GM21515 (cell line): ENCODE measurements around the gene MIX23.
A peak's percentile ranks its signal among the peaks of the same experiment; 100 is the strongest.

Experiments used
- ATAC-seq: cut with Tn5 transposase; IDR thresholded peaks from one replicate; pipeline ENCODE4 v1.9.1; 2021; ENCODE audit not compliant: unreplicated experiment

Gene MIX23

DNA sequence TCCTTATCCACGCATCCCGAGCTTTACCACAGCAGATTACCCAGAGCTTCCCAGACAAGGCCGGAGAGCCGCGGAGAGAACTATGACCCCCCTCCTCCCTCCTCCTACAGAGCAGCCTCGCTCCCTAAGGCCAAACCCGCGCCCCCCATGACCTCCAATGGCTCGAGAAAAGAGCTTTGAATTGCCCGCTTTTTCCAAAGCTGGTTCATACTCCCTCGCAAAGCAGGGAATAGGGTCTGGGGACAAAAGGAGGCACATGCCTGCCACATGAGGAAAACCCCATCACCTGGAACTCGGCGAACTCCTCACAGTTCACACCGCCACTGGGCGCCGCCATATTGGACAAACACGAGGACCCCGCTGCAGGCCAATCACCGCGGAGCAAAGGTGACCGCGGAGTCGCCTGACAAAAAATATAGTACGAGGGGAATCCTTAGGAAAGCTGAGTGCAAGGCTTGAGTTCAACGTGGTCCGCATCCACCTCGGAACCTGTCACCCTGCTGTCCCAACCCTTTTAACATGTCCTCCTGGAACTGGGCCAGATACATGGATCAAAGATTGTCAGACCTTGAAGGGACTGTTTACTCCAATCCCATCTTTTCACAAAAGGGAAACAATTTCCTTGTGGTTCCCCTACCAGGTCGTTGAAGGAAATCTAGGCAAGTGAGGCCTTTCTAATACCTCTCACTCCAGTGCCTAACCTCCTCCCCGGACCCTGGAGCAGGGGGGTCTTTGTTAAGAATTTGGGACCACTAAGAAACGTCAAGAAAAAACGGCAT, at the start of gene MIX23:
Gene MIX23, minus strand, starts transcription at position 344 of the 779 bp plus-strand sequence. Its CDS starts 7 bp downstream, at position 337.
- ATAC-seq: peak; percentile 49

DNA sequence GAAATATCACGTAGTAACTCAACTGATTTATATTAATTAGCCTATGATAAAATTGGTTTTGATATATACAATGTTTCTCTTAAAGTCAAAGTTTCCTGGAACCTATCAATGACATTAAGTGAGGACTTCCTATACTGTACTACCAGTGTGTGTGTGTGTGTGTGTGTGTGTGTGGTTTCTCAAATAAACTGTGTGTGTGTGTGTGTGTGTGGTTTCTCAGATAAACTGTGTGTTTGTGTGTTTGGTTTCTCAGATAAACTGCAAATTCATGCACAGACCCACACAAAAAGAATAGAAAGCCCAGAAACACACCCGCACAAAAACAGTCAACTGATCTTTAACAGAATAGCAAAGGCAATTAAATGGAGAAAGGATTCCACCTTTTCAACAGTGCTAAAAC, 47.3 kb upstream of the MIX23 start:
- ATAC-seq: no peak

DNA sequence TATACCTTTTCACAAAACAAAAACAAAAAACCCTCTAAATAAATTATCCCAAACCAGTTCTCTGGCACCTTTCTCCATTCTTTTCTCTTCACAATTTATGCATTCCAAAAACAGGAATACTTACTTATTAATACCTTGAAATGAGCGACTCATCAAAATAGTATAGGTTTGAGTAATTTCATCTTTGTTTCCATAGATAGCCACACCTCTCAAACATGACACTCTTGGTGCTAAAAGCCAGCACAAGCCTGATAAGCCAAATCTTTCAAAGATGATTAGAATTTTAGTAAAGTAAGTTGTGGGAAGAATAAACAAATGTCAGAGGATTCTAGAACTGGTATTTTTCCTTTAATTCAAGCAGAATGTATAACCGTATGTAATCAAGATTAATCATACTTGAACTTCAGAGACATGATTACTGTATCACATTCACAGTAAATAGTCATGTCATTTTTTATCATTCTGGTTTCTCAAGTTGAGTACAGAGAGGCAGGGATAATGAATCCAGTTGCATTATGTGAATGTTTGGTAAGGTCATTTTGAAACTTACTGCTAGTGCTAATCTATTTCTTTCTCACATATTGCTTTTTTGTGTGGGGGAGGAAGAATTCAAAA, 44.9 kb upstream of the MIX23 start:
- no peak for ATAC-seq

DNA sequence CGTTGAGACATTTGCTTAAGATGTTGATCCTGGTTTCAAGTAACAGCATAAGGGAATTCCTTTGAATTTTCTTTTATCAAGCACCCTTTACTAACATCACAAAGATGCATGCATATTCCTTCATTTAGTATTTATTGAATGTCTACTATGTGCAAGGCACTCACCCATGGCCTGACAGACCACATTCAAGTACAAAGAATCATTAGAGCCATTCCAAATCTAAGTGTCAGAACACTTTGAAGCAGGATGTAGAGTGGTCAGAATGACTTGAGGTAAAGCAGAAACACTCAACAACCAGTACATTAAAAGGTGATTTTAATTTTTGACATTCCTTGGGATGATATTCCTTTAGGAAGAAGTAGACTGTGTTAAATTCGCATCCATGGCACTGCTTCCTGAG, 38.8 kb upstream of the MIX23 start:
- ATAC-seq: no peak

DNA sequence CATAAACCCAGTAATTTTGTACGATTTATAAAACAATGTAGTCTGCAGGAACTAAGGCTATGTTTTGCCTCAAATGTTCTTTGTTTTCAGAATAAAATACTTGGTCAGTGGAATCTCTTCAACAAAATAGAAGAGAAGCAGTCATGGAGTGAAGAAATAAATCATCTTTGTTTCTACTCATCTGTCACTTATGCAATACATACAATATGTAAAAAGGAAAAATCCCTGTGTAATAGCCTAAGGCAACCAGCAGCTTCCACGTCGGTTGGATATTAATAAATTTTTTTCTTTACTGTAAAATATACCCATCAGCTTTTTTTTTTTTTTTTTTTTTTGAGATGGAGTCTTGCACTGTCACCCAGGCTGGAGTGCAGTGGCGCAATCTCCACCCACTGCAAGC, 38.1 kb upstream of the MIX23 start:
- no peak for ATAC-seq

DNA sequence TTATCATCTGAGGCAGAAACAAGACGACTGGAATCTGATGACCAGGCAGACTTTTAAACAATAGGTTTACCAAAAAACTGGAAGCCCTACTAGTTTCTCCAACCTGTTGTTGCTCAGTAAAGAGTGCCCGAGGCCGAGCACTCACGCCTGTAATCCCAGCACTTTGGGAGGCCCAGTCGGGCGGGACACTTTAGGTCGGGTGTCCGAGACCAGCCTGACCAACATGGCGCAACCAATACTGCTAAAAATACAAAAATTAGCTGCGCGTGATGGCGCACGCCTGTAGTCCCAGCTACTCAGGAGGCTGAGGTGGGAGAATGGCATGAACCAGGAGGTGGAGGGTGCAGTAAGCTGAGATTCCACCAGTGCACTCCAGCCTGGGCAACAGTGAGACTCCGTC, 33.9 kb upstream of the MIX23 start:
- ATAC-seq: no peak

DNA sequence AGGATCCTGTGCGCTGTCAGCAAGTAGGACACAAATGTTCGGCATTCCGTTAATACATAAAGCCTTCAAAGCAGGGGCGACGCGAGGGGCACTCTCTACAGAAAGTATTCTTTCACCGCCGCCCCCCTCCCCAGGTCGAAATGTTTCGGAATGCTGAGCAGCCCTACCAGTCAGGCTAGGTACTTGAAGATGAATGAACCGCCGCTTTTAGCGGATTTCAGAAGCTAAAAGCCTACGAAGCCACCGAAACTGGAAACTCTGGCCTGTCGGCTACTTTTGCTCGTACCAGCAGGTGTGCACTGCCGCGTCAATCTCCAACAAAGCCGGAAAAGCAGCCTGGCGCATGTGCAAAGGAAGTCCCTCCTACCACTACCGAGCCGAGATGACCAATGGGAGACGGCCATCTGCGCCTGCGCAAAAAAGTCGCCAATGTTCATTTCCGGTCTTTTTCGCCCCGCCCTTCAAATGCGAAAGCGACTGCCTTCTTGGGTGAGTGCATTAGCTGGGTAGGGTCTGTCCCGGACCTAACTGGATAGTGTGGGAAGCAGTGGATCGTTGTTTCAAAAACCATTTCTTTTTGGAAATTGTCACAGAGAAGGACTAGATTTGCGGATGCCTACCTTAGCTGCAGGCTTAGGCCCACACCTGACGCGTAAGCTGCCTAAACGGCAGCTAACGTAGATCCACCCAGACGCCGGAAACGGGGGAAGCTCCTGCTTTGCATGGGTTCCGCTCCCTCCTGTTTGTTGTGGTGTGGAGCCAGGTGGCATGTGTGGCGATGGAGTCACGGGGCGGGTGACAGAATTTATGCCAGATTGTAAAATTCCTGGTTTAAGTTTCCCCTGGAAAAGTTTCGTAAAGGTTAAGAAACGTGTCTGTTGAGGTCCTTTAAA, 33.0 kb upstream of the MIX23 start, which contains the start of gene WDR5B:
Gene WDR5B, minus strand, starts transcription at position 301 of the 893 bp plus-strand sequence. CDS start 534 bp downstream, outside the sequence.
- ATAC-seq: peak; percentile 81

DNA sequence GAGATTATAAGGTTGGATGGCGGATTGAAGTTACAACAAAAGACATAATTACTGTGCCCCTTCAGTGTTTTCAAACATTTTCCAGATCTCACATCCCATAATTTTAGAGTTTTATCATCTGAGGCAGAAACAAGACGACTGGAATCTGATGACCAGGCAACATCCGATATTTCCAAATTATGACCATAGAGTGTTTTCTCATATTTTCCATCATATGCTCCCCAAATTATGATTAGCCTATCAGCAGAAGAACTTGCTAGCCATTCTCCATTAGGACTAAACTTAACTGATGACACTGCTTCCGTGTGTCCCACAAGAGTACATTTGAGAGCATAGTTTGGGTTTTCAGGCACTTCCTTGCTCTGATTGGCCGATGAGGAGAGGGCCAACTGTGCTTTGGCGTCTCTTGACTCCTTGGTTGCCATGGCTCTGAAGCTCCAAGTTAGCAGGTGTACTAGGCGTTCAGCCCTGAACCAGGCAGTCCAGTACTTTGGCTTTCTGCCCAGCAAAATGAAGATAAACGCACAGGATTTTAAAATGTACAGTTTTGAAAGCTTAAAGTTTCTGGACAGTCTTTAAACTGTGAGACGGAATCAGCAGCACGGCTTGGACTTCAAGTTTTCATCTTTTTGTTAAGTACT, 32.2 kb upstream of the MIX23 start:
- peak; percentile 52 for ATAC-seq

DNA sequence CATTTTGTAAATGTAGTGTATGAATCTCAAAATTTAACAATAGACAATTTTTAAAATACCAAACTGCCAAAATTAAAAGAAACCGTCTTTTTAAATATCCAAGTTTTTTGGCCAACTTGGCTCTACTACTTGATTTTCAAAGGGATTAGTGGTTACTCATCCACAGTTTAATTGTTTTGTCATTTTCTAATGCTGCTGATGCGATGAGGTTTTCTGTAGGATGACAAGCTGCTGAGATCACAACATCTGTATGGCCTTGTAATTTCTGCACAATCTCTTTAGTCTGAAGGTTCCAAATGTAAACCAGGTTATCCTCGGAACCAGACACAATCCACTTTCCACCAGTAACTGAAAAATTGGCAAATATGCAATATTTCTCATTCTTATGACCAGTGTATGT, 31.4 kb upstream of the MIX23 start:
- ATAC-seq: no peak

DNA sequence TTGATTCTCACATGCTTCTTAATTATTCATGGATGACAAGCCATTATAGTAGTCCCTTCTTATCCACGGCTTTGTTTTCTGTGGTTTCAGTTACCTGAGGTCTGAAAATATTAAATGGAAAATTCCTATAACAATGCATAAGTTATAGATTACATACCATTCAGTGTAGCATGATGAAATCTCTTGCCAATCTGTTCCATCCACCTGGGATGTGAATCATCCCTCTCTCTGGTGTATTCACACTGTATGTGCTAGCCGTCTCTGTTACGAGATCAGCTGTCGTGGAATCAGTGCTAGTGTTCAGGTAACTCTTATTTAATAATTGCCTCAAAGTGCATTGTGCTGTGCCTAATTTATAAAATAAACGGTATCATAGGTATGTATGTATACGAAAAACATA, 27.6 kb upstream of the MIX23 start:
- no peak for ATAC-seq

DNA sequence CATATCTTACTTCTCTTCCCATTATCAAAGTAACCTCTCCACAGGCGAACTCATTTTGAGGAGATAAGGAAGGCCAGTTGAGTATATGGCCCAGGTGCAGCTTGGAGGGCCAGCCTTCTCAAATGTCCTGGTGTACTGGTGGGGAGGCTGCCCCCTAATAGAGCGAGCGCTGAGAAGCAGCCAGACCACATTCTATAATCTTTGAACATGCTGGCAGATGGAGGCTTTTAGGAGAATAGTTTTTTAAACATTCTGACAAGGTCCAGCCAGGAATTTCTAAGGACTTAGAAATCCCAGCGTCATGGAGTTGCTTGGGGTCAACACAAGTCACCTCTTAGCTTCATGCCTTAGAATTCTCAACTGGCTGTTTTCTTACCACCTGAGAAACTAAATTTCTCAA, 27.1 kb upstream of the MIX23 start:
- ATAC-seq: no peak

DNA sequence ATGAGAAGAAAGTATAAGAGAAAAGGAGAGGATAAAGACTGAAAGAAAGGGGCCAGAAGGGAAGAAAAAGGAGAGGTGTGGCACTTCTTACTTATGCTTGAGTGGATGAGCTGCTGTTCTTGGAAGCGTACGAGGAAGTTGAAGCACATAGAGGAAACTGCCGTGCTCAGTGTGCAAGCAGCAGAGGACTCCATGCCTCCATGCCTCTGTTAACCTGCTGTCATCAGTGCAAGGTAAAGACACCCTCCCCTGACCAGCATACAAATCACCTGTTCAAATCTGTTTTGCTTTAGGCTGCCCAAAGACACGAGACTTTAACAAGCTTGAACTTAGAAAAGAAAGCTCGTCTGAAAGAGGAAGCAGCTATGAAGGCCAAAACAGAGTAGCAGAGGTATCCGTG, 26.4 kb upstream of the MIX23 start:
- ATAC-seq: no peak

DNA sequence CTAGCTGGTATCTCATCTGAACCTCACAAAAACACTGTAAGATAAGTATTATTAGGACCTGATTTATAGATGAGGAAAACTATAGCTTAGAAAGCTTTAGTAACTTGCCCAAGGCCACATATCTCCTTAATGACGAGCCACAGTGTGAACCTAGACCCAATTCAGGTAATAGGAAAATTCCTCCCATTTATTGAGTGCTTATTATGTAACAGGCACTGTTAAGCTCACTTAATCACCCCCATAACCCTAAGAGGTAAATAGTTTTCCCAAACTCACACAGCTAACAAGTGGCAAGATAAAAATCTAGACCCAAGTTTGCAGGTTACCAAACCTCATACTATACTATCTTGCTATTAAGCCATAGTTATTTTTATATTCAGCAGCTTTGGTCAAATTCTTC, 24.9 kb upstream of the MIX23 start:
- ATAC-seq: no peak

DNA sequence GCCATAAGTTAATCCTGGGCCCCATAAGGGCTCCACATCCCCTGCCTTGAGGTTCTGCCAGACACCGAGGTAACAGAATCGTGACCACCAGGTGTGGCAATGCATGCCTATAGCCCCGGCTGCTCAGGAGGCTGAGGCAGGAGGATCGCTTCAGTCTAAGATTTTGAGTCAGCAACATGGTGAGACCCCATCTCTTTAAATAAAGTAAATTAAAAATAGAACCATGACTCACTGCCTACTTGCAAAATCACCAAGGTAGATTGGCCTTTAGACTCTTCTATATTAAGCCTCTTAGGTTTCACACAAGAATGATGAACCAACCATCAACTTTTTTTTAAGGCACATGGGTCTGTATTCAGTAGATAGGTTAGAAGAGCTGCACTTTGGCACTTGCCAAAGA, 23.2 kb upstream of the MIX23 start:
- no peak for ATAC-seq

DNA sequence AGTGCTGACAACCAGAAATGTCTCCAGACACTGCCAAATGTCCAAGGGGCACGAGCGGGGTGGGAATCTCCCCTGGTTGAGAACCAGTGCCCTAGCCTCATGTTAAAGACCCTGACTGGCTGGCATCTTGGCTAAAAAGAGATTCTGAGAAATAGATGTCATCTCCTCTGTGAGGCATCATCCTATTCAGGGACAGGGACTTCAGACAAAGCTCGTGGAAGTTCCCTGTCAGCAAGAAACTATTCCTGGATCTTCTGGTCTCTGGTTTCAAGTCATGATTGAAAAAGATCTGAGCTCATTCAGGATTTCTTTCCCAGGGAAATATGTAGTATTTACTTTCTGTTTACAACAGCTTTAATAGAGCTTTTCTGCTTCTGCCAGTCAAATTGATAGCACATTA, 22.0 kb upstream of the MIX23 start:
- no peak for ATAC-seq

DNA sequence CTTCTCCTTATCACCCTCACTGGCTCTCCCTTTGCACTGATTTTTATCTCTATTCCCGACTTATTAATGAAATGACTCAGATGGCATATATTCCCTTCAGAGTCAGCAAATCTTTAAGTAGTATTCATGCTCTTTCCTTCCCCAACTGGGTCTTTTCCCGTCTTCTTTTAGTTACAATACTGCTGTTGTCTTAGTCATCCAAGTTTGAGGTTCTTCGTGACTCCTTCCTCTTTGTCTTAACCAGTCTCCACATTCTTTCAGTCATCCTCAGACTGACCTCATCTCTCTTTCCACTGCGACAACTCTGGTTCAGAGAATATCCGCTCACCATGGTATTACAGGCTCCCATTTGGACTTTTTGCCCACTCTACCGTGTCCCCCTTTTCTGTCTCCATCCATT, 20.5 kb upstream of the MIX23 start:
- ATAC-seq: no peak

DNA sequence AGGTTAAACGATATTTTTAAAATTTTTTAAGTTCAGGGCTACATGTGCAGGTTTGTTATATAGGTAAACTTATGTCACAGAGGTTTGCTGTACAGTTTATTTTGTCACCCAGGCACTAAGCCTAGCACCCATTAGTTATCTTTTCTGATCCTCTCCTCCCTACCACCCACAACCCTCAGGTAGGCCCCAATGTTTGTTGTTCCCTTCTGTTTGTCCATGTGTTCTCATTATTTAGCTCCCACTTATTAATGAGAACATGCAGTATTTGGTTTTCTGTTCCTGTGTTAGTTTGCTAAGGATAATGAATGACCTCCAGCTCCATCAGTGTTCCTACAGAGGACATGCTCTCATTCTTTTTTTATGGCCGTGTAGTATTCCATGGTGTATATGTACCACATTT, 15.9 kb upstream of the MIX23 start:
- ATAC-seq: no peak

DNA sequence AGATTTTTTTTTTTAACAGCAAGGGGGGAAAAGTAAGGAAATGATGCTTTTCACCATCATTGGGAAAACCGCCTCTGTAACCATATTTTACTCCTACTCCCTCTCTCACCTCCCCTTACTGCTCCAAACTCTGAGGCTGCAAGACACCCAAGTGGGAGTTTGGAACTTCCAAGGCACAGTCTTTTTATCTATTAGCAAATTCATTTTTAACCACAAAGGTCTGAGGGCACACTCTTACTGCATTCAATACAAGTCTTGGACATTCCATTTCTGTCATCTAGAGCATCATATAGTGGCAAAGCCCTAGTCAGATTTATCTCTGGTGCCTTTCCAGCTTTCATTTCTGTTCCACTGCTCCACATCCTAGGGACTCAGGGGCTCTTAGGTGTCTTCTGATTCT, 14.2 kb upstream of the MIX23 start:
- ATAC-seq: no peak

DNA sequence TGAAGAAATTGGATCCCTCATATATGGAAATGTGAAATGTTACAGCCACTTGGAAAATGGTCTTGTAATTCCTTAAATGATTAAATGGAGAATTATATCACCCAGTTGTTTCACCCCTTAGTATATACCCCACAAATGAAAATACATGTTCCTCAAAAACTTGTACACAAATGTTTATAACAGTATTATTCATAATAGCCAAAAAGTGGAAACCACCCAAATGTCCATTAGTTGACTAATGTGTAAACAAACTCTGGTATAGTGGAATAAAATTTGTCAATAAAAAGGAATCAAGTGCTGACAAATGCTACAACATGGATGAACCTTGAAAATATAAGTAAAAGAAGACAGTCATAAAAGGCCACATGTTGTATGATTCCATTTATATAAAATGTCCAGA, 13.5 kb upstream of the MIX23 start:
- no peak for ATAC-seq

DNA sequence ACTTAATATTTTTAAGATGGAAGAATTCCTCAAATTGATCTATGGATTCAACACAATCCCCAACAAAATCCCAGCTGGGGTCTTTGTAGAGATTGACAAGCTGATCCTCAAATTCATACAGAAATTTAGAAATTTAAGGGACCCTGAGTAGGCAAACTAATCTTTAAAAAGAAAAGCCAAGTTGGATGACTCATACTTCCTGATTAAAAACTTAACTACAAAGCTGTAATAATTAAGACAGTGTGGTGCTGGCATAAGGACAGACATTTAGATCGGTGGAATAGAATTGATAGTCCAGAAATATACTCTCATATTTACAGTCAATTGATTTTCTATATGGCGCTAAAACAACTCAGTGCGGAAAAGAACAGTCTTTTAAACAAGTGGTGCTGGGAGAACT, 12.6 kb upstream of the MIX23 start:
- no peak for ATAC-seq

DNA sequence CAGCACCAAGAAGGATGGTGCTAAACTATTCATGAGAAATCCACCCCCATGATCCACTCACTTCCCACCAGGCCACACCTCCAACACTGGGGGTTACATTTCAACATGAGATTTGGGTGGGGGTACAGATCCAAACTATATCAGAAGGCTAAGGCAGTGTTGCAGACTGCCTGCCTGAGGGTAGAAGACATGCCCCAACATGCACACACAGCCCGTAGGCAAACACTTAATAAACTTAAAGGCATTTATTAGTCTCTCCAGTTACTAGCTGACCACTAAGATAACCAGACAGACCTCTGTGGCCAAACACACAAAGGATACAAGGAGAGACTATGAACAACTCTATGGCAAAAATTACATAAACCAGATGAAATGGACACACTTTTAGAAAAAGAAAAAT, 11.1 kb upstream of the MIX23 start:
- no peak for ATAC-seq
